Activated T-cell treated with anti-CD3 and anti-CD28 coated beads for 24 hours (primary cell): Measurements from ENCODE around the gene LHX8.

Experiments used
- DNase-seq: peaks from one replicate; pipeline ENCODE4 v3.0.0-alpha.2; 2020; ENCODE audit warnings: low read depth

The LHX8 gene

GRCh38 chr1:75203415-75204277 is 69.5 kb downstream of the LHX8 start:
- no peak for DNase-seq

GRCh38 chr1:75208862-75209261 is 74.7 kb downstream of the LHX8 start:
- DNase-seq, result no peak
